ENCODE measurements around the gene GMCL1.
A peak's percentile ranks its signal among the peaks of the same experiment; 100 is the strongest.
"Not testable (repeated sequence)": the region's sequence is repeated elsewhere in the genome, so short reads cannot be mapped to it uniquely, and the experiment has no call there.

The GMCL1 gene, protein sequence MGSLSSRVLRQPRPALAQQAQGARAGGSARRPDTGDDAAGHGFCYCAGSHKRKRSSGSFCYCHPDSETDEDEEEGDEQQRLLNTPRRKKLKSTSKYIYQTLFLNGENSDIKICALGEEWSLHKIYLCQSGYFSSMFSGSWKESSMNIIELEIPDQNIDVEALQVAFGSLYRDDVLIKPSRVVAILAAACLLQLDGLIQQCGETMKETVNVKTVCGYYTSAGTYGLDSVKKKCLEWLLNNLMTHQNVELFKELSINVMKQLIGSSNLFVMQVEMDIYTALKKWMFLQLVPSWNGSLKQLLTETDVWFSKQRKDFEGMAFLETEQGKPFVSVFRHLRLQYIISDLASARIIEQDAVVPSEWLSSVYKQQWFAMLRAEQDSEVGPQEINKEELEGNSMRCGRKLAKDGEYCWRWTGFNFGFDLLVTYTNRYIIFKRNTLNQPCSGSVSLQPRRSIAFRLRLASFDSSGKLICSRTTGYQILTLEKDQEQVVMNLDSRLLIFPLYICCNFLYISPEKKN

DNA sequence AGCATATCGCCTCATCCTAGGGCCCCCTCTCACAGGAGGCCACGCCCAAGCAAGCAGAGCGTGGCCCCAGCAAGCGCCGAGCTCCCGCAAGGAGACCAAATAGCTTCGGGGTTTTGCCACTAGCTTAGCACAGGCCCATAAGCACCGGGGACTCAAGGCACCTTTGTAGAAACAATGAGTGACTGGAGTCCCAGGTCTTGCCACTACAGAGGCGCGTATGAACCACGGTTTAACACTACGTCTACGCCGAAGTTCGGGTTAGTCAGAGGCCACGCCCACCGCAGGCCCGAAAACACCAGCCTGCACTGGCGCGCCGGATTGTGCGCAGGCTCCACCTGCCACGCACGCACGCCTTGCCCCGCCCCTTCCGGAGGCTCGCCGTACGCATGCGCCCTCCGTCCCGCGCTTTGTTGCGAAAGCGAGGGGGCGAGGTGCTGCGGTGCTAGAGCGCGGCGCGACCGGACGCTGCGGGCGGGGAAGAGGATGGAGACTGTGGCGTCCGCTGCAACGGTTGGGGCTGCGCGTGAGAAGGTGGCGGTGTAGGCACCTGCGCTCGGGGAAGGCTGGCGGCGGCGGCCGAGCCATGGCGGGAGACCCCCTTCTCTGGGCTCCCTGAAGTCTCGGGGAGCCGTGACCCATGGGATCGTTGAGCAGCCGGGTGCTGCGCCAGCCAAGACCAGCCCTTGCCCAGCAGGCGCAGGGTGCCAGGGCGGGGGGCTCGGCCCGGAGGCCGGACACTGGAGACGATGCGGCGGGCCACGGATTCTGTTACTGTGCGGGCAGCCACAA lies at the start of gene GMCL1:
GMCL1 (plus strand) TSS at position 405 of the 789 bp plus-strand sequence; CDS start at position 638, 233 bp downstream.
- DNase-seq = peak; percentile 98

DNA sequence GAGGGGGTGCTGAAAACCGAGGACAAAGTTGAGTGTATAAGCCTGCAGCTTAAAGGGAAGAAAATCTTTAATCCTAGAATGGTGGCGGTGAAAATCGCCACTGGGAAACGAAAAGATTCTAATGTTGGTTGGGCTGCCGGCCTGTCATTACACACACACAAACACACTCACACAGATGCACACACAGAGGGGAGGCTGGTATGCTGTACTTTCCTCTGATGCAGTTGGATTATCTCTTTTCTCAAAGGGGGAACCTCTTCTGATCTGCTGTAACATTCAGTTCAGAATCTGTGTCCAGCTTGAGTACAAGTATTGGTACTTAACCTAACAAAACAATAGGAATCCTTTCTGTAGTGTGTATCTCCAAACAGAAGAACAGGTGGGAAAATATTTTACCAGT lies 48.5 kb upstream of the GMCL1 start:
- DNase-seq = no peak

DNA sequence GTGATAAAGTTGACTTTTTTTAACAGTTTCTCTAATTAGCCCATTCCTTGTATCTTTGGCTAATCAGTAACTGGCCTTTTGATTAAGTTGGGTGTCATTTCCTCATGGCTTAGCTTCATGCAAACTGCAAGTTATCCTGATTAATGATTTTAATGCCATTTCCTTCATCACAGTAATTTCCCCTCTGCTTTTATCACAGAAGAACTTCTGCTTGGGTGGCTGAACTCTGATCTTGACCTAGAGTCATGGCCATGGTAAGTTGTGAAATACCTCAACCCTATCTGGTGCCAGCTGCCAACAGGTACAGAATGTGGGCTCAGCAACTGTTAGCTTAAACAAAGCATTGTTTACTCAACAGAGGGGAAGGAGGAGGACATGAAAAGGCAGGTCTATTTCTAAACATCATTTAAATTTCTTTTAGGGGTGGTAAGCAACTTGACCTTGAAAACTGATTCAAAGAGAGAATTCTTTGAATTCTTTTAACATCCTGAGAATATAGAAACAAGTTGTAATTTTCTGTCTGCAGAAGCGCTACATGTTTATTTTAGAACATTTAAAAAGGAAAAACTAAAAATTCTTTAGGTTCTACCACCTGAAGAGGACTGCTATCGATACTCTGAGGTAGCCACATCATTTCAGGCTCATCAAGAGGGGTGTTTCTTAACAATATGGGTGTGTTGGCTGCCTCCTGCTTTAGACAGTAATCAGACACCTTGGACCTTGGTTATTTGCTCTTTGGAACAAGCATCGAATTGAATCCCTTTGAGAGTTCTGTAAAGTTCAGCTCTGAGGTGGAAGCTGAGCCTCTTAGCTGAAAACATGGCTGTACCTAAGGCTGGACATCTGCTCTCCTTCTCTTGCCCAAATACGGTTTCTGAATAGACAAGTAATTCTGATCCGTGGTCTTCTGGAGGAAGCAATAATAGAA lies 47.9 kb upstream of the GMCL1 start:
- DNase-seq = no peak

DNA sequence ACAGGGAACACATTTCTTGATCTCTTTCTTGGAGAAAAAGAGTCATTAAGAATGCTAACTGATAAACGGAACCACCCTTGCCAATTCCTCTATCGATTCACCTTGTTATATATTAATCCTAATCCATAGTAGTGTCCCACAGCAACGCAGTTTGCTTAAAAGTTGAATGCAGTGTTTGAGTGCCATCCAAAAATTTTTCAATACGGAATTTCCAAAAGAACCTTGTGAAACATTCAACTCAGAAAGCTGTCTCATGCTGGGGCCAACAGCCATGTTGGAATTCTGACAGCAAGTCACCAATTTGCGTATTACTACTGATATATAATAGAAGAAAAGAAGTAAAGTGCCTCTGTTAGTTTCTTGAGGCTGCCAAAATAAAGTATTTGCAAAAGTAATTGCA lies 45.2 kb upstream of the GMCL1 start:
- DNase-seq = no peak

DNA sequence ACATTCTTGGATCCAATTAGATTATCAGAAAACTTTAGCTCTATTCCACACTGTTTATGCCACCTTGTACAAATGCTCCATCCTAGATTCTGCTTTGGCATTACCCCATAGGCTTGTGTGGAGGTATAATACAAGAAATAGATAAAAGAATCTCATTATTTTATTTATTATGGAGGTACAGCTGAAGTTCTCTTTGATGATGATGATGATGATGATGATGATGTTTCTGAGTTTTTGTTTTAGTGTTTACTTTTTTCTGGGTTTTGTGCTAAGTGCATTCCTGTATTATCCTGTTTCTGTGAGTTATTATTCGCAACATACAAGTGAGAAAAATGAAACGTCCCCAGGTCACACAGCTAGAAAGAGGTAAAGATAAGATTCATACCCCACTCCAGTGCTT lies 44.1 kb upstream of the GMCL1 start:
- no peak for DNase-seq

DNA sequence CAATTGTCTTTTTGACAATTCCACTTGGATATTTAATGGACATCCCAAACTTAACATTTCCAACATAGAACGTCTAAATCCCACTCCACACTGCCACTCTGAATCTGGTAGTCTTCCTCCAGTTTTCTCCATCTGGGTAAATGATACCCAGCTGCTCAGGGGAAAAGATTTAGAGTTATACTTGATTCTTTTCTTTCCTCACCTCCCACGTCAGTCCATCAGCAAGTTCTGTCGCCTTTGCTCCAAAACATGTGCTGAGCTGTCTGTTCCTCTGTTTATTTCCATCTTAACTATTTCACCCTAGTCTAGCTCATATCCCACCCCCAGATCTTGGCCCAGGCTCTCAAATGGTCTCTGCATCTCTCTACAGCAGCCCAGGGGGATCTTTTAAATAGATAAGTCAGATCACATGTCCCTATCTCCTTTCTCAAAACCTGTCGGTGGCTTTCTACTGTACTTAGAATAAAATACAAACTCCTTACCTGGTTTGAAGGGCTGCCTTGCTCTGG lies 43.4 kb upstream of the GMCL1 start:
- no peak for DNase-seq

DNA sequence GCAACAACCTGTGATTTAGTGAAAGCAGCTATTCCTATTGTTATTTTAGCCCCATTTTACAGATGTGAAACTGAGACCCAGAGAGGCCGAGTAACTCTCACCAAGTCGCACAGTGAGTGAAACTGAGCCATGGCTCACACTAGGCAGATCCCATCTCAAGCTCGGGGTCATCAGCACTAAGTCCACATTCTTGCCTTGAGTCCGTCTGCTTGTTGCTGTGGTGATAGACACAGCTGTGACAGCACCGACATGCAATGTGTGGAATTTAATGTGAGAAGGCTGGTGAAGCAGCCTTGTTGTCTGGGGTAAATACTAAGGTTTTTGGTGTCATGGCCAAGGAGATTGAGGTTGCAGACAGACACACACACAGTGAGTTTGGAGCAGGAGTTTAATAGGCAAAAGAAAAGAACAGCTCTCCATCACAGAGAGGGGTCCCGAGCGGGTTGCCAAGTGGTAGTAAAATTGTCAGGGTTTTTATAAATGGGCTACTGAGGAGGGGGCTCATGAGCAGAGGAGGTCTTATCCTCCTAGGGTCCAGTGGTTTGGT lies 40.2 kb upstream of the GMCL1 start:
- DNase-seq = no peak

DNA sequence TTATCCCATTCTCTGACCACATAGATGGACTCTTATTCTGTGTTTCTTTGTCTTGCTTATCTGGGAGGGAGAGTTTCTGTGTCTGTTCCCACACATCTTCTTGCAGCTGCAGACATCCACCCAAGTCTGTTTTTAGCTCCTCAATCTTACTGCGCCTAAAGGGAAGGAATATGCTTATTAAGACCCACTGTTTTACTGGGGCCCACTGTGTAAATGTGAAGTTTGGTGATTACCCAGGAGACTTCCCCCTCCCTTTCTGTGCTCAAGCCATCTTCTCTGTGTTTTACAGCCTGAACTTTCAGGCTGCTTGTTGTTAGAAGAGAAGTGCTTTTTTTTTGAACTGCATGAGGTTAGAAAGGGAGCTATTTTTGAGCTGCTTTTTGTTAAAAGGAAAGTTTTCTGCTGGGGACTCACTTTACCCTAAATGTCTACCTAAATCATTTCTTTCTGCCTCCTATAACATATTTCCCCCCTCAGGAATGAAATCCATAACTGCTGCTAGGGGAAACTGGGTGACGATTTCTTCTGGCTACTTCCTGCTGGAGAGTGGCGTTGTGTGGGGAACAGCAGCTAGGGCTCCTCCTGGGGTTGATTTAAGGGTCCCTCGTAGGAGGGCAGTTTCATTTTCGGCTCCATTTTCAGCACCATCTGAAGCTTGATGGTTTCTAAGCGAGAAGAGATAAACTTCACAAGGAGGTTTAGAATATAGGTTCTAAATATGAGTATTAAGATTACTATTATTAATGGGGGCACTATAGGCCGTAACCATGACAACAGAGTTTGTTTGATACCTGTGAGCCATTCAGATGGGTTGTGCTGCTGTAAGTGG lies 39.5 kb upstream of the GMCL1 start:
- DNase-seq = no peak

DNA sequence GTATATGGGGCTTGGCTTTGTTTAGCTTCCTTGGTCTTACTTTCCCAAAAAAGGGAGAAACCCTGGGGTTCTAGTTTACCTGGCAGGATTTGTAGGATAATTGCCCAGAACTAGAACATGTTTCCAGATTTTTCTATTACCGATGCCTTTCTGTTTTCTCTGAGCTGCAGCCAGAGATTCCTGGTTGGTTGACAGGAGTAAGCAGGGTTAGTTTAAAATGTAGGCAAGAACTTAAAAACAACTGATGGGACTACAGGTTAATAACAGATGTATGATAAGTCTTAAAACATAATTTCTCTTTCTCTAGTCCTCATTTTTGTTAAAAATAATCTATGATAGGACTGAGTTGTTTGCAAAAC lies 38.9 kb upstream of the GMCL1 start:
- DNase-seq = no peak

DNA sequence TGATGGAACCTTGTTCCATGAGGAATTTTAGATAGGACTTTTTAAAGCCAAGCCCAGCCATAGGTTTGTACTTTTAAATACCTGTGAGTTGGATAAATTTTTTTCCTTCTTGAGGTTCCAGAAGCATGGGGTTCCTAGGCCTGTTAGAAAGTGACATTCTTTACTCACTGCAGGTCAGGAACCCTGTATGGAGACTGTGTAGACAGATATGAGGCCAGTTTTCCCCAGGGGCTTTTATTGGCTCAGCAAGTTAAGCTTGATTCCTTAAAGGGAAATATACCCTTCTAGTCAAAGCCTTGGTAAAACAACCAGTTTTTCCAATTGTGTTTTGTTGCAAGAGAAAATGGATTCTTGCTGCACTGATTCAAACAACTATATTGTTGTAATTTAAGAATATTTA lies 38.4 kb upstream of the GMCL1 start:
- DNase-seq = no peak

DNA sequence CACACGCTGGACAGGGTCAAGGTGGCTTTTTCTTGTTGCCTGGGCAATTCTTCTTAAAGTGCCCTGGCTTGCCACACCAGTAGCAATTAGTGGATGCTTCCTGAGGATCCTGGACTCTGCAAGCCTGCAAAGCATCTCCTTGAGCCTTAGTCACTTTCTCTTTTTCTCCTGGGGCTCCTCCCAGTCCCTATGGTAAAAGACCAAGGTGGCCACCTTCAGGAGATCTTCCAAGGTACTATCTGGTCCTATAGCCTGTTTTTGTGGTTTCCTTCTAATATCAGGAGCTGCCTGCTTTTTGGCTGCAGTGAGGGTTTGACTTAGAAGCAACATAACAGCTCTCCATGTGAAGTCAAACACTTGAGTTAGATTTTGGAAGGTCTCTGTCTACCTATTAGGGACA lies 33.3 kb upstream of the GMCL1 start:
- DNase-seq = no peak

DNA sequence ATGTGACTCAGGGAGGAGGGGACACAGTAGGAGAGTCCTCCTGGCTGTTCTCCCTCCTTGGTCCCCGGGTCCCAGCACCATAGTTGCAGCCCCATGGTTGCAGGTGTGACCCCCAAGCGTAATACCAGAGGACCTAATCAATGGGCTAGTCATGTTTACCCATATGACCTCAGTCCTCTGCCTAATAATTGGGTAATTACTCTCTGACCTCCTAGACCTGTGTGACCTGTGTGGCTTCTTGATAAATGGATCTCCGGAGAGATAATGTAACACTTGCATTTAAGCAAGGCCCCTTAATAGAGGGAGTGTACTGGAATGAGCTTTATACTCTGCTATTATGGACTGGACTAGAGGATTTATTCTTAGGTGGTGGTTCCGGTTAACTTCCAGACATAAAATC lies 32.2 kb upstream of the GMCL1 start:
- DNase-seq = no peak

DNA sequence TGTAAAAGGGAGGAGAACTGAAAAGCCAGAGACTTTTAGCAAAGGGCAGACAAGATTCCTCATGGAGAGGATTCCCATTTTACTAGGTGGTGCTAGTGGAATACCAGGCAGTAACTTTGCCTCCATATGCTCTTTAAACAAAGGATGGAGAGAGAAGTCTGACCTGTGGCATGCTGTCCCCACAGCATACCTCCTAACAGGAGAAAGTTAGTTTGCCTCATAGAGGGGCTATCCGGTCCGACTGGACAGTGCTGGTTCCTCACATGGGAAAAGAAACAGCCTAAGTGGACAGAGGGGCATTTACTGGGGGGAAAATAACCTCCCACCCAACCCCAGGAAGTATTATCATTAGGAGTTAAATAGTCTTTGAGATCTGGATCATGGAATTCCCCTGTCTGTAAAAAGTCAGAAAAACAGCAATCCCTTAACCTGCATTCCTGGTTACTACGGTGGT lies 31.6 kb upstream of the GMCL1 start:
- no peak for DNase-seq

DNA sequence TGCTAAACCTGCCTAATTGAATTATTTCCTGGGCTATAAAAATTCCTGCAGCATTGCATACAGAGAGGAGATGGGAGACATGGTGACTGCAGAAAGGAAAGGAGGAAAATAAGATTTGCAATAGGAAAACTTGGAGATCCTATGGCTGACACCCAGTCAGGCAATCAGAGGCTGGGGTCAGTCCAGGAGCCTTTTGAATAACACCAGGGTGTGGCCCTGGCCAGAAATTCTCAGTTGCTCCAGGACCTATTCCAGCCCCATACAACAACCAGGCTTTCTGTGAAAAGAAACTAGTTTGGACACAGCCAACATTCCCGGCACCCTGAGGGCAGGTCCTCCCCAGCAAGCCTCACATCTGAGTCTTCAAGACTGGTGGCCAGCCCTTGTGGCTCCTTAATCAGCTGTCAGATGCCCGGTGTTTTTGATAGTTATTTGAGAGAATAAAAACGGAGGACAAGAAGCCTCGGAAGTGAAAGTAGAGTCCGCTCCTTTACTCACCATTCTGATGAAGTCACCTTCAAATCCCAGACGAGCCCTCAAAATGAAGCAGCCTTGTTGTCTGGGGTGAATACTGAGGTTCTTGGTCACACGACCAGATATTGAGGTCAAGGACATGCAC lies 31.1 kb upstream of the GMCL1 start:
- no peak for DNase-seq

DNA sequence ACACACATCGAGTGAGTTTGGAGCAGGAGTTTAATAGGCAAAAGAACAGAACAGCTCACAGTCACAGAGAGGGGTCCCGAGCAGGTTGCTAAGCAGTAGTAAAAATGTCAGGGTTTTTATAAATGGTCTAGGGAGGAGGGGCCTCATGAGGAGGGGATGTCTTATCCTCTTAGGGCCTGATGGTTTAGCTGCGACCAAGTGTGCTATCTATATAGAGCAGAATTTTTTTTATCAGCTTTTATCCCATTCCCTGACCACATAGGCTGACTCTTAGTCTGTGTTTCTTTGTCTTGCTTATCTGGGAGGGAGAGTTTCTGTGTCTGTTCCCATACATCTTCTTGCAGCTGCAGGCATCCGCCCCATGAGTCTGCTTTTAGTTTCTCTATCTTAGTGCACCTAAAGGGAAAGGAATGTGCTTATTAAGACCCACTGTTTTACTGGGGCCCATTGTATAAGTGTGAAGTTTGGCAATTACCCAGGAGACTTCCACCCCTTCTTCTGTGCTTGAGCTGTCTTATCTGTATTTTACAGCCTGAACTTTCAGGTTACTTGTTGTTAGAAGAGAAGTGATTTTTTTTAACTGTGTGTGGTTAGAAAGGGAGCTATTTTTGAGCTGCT lies 30.4 kb upstream of the GMCL1 start:
- no peak for DNase-seq

DNA sequence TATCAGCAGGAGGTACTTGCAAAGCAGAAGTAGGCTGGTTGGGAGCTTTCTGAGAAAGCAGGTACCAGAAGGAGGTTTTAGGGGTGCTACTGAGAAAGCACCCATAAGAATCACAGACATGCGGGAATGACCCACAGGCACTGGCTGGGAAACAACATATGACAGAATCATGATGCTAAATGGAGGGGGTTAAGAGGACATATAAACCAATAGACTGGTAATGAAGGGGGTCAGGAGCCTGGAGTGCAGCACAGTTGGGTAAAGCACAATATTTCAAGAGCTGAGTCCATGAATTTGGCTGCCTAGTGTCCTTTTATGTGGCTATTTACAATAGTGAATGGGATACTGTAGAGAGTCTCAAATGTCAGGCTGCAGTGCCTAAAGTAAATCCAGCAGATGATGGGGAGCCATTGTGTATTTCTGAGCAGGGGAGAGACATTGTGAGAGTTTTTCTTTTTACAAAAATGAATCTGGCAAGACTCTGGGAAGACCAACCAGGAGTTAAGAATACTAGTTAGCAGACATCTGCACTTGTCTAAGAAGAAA lies 27.6 kb upstream of the GMCL1 start:
- no peak for DNase-seq

DNA sequence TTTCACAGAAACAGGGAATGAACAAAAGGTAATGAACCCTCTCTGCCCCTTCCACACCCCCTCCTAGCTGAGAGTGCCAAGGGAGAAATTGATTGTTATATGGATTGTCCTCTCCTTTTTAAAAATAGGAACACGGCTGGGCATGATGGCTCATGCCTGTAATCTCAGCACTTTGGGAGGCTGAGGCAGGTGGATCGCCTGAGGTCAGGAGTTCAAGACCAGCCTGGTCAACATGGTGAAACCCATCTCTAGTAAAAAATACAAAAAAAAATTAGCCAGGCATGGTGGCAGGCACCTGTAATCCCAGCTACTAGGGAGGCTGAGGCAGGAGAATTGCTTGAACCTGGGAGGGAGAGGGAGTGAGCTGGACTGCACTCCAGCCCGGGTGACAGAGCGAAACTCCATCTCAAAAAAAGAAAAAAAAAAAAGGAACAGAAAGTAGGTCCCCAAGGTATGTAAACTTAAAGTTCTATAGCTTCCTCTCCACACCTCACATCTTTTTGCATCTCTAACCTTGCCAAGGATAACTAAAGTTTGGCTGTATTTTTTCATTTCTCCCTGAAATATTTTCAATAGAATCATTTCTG lies 26.6 kb upstream of the GMCL1 start:
- DNase-seq = not testable (repeated sequence)

DNA sequence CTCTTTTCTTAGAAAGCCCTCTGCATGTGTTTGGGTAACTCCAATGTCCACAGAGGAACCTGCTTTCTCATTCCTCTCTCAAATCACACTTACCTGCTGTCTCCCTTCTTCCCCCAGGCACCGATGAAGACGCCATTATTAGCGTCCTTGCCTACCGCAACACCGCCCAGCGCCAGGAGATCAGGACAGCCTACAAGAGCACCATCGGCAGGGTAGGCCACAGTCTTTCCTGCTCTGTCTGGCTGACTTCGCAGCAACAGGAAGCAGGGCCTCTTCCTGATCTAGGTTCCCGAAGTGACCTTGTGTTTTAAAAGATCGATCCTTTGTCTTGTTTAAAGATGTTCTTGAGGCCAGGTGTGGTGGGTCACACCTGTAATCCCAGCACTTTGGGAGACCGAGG lies 25.0 kb upstream of the GMCL1 start:
- DNase-seq = no peak

DNA sequence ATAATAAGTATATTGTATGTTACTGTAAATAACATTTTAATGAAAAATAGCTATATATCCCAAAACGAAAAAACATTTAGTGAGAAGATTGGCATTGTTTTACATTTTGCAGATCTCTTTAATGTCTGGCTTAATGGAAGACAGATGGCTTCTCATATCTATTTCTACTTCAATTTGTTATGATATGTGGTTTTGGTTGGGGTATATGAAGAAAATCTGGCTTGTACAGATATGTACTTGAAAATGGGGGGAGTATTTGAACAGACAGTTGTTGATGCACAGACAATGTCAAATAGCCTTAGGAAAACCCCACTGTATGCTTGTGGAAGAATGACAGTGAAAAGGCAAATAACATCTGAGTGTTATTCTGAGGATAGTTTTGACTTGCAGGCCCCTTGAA lies 23.6 kb upstream of the GMCL1 start:
- no peak for DNase-seq
